HepG2 (cell line): Measurements from ENCODE around the gene TMBIM6. TPM values are rescaled to one million over a fixed set of nuclear protein-coding genes. Genes with fewer than 3 reads are reported as not detected.

ENCODE experiments used
- ATAC-seq: fragments of 200-7000 bp; cut with Tn5 transposase; 3 replicates; pipeline ENCODE4 v1.9.1; 2020; ENCODE audit warnings: mild to moderate bottlenecking, moderate library complexity
- BruUV-seq: library from RNA; stranded (reverse); fragments of 400-500 nt; replicated peaks from 2 replicates; lab custom pipeline; 2021; lab: Mats Ljungman, UMichigan
- CTCF ChIA-PET: fragments of 300-600 bp; formaldehyde crosslinking; extraction: SDS; loops from one replicate; lab custom pipeline; 2021; ENCODE audit warnings: low total read pairs, inconsistent platforms, low intra/inter-chr PET ratio; lab: Yijun Ruan, JAX
- POLR2A ChIA-PET: fragments of 350-600 bp; sonication (Branson Sonifier 250); formaldehyde crosslinking; loops from one replicate; lab custom pipeline; 2020; ENCODE audit warnings: antibody characterized with exemption, inconsistent platforms; lab: Yijun Ruan, JAX
- DNase-seq: peaks from one replicate; pipeline ENCODE4 v3.0.0-alpha.2; 2015; ENCODE audit warnings: low spot score
- FAIRE-seq: peaks from 3 replicates; lab custom pipeline; 2011; peaks lifted over from hg19 to GRCh38; lab: Jason Lieb, UNC
- H2AFZ ChIP-seq: one replicate; pipeline ENCODE4 v1.6.1; 2011; ENCODE audit warnings: low read length, inconsistent platforms
- H3K27ac ChIP-seq: fragments of 300-600 bp; 3 replicates; pipeline ENCODE4 v1.8.0; 2011; ENCODE audit warnings: mixed run types, mild to moderate bottlenecking, mixed read lengths, low read length, inconsistent platforms; ENCODE audit not compliant: insufficient read depth; ENCODE audit errors: extremely low read length
- H3K27me3 ChIP-seq, 2 experiments: fragments of 200-600 bp in 1 of 2; 2 replicates in 1 of 2; 3 replicates in 1 of 2; pipeline versions ENCODE4 v1.6.0 to v1.8.0; 2011; ENCODE audit warnings: low read length in 2 of 2, mild to moderate bottlenecking in 2 of 2, moderate library complexity in 2 of 2, inconsistent platforms in 1 of 2; ENCODE audit not compliant: insufficient read depth in 2 of 2, control insufficient read depth in 1 of 2
- H3K36me3 ChIP-seq, 2 experiments: fragments of 200-600 bp in 1 of 2; replicated peaks in 1 of 2; 2 replicates in 1 of 2; 3 replicates in 1 of 2; pipeline versions ENCODE4 v1.5.1 to v1.8.0; 2011; ENCODE audit warnings: low read length in 2 of 2, inconsistent platforms in 1 of 2; ENCODE audit not compliant: insufficient read depth in 2 of 2, control insufficient read depth in 1 of 2
- H3K4me1 ChIP-seq: 2 replicates; pipeline ENCODE4 v1.5.1; 2012; ENCODE audit warnings: low read length, inconsistent platforms; ENCODE audit not compliant: insufficient read depth
- H3K4me2 ChIP-seq: 2 replicates; pipeline ENCODE4 v1.6.0; 2011; ENCODE audit warnings: low read depth, low read length, inconsistent platforms
- H3K4me3 ChIP-seq, 3 experiments: fragments of 200-600 bp in 1 of 3; sonication (generic), shearing (Covaris generic) in 1 of 3; replicated peaks in 1 of 3; 2 replicates each; pipeline ENCODE4 v1.5.1; 2011 to 2016; ENCODE audit warnings: low read length in 3 of 3, inconsistent platforms in 2 of 3, low read depth in 2 of 3, mild to moderate bottlenecking in 2 of 3, control low read depth in 1 of 3, mixed read lengths in 1 of 3; ENCODE audit not compliant: insufficient read depth in 1 of 3
- H3K79me2 ChIP-seq: one replicate; pipeline ENCODE4 v1.6.1; 2011; ENCODE audit warnings: low read length, inconsistent platforms; ENCODE audit not compliant: insufficient read depth
- H3K9ac ChIP-seq: 2 replicates; pipeline ENCODE4 v1.6.0; 2011; ENCODE audit warnings: mild to moderate bottlenecking, low read depth, low read length, inconsistent platforms; ENCODE audit not compliant: insufficient read depth
- H3K9me3 ChIP-seq: 2 replicates; pipeline ENCODE4 v1.5.1; 2012; ENCODE audit warnings: mild to moderate bottlenecking, low read length
- H4K20me1 ChIP-seq: 2 replicates; pipeline ENCODE4 v1.6.0; 2011; ENCODE audit warnings: inconsistent platforms, mild to moderate bottlenecking, low read length, moderate library complexity; ENCODE audit not compliant: insufficient read depth
- ARID2 ChIP-seq: sonication (generic); formaldehyde crosslinking; IDR thresholded peaks from 2 replicates; pipeline ENCODE4 v1.8.1; 2022; ENCODE audit warnings: mild to moderate bottlenecking, missing genetic modification reagents, borderline replicate concordance
- CHD4 ChIP-seq: fragments of 200-600 bp; sonication (generic); IDR thresholded peaks from 2 replicates; pipeline ENCODE4 v1.7.0; 2017; ENCODE audit warnings: mild to moderate bottlenecking, low read length, borderline replicate concordance
- E2F5 ChIP-seq: sonication (generic); formaldehyde crosslinking; conservative IDR thresholded peaks from 2 replicates; pipeline ENCODE4 v1.4.0; 2020; ENCODE audit warnings: missing genetic modification reagents
- EP300 ChIP-seq, 3 experiments: sonication (generic) in 1 of 3; formaldehyde crosslinking in 1 of 3; IDR thresholded peaks; 2 replicates each; pipeline versions ENCODE4 v1.5.1 to v1.6.1; 2011 to 2020; ENCODE audit warnings: low read depth in 2 of 3, low read length in 2 of 3, borderline replicate concordance in 1 of 3, improper control_type of control experiment in 1 of 3, mild to moderate bottlenecking in 1 of 3, missing genetic modification reagents in 1 of 3, moderate library complexity in 1 of 3
- JUND ChIP-seq: sonication (generic); formaldehyde crosslinking; IDR thresholded peaks from 2 replicates; pipeline ENCODE4 v1.8.0; 2022; ENCODE audit warnings: mild to moderate bottlenecking, missing genetic modification reagents
- KDM5A ChIP-seq: fragments of 200-600 bp; sonication (generic); IDR thresholded peaks from 2 replicates; pipeline ENCODE4 v1.7.0; 2018; ENCODE audit warnings: antibody characterized with exemption, mild to moderate bottlenecking, low read length, borderline replicate concordance
- KLF6 ChIP-seq: IDR thresholded peaks from 2 replicates; pipeline ENCODE4 v1.8.0; 2016; ENCODE audit warnings: missing biosample characterization, missing genetic modification reagents
- MNT ChIP-seq: fragments of 450-650 bp; IDR thresholded peaks from 2 replicates; pipeline ENCODE4 v1.6.1; 2016
- PCBP2 ChIP-seq: fragments of 200-400 bp; formaldehyde crosslinking; optimal IDR thresholded peaks from 2 replicates; pipeline ENCODE3; 2018; ENCODE audit warnings: low read length, low read depth; ENCODE audit not compliant: poor library complexity, severe bottlenecking
- PITX1 ChIP-seq: sonication (generic); formaldehyde crosslinking; IDR thresholded peaks from 2 replicates; pipeline ENCODE4 v1.5.1; 2020; ENCODE audit warnings: mild to moderate bottlenecking, missing genetic modification reagents
- SALL1 ChIP-seq: sonication (generic); formaldehyde crosslinking; IDR thresholded peaks from 2 replicates; pipeline ENCODE4 v1.8.0; 2022; ENCODE audit warnings: mild to moderate bottlenecking, missing genetic modification reagents
- SATB2 ChIP-seq: sonication (generic); formaldehyde crosslinking; IDR thresholded peaks from 2 replicates; pipeline ENCODE4 v1.5.0; 2020; ENCODE audit warnings: missing genetic modification reagents
- TAF1 ChIP-seq: sonication (generic); formaldehyde crosslinking; IDR thresholded peaks from 2 replicates; pipeline ENCODE4 v1.4.0; 2020; ENCODE audit warnings: missing genetic modification reagents
- TCF7 ChIP-seq: sonication (generic); IDR thresholded peaks from 2 replicates; pipeline ENCODE4 v1.6.1; 2016; ENCODE audit warnings: antibody characterized with exemption, low read depth
- ZNF264 ChIP-seq: sonication (generic); formaldehyde crosslinking; IDR thresholded peaks from 2 replicates; pipeline ENCODE4 v1.4.0; 2020; ENCODE audit warnings: missing genetic modification reagents
- ZNF407 ChIP-seq: sonication (generic); formaldehyde crosslinking; IDR thresholded peaks from one replicate; pipeline ENCODE4 v1.5.1; 2020; ENCODE audit warnings: mild to moderate bottlenecking, missing genetic modification reagents; ENCODE audit errors: not compliant biosample characterization
- WGBS: methylation state at CpG from one replicate; pipeline ENCODE4 v1.1.6; 2017; ENCODE audit warnings: low lambda C conversion rate; 5-methylcytosine and 5-hydroxymethylcytosine counted together
- in situ Hi-C: cut with HindIII; loops from 2 replicates; pipeline ENCODE4 v1.10.0; 2017; ENCODE audit warnings: low pct_unique_long_range_greater_than_20kb; ENCODE audit not compliant: extremely low pct_ligation_motif_present
- intact Hi-C: fragments of 100-400 bp; cut with micrococcal nuclease; formaldehyde crosslinking; loops from one replicate; pipeline ENCODE4 v1.10.0; 2022; ENCODE audit not compliant: unreplicated experiment
- polyA plus RNA-seq, 8 experiments: library from polyadenylated mRNA; depleted of rRNA in 3 of 8; stranded (reverse) in 7 of 8; unstranded in 1 of 8; fragments of >200 nt; fragmentation: Illumina TruSeq in 4 of 8; extraction: Trizol in 4 of 8; gene quantifications; 2 replicates each; pipeline versions ENCODE4 v1.2.1 to v1.2.3, GENCODE V29; 2011 to 2016; ENCODE audit warnings: low read depth in 4 of 8, missing spikeins in 1 of 8, mixed read lengths in 1 of 8; ENCODE audit not compliant: insufficient read depth in 1 of 8
- total RNA-seq, 5 experiments: library from RNA; depleted of rRNA; stranded (reverse); fragments of >200 nt; fragmentation: Illumina TruSeq; extraction: Trizol; gene quantifications; 2 replicates each; pipeline ENCODE4 v1.2.3, GENCODE V29; 2016; ENCODE audit warnings: low read depth in 1 of 5

TMBIM6 gene
- total and polyA plus RNA-seq, 2 of the 13 experiments (the other 11 are each of a cell fraction or from before 2014, with no cell fraction given) = 412 to 468 TPM

- intact Hi-C loops = no loop called here
- Histone ChIP-seq H3K4me1 (no peaks in the 10 kb centered on the region), H4K20me1 (no peaks in the 10 kb centered on the region), H3K9me3 (no peaks in the 10 kb centered on the region), H3K4me3 (no peak overlapping the region), H3K27ac (no peak overlapping the region), H3K27me3 (no peaks in the 10 kb centered on the region), H2AFZ (no peak overlapping the region), H3K36me3 (no peaks in the 10 kb centered on the region), H3K79me2 (no peaks in the 10 kb centered on the region), H3K4me2 (no peak overlapping the region), H3K9ac (no peak overlapping the region)
- ChIA-PET POLR2A (no interaction called here), CTCF (no interaction called here)
- no peak for ATAC-seq
- in situ Hi-C loops = no loop called here
- DNase-seq = no peak
- no peak for FAIRE-seq
- WGBS = 93% methylated on average over 2 of the region's 2 CpGs
- no TSS peak for BruUV-seq
- TF ChIP-seq KLF6 (CRISPR knock-in tag) (no peak), ZNF264 (CRISPR knock-in tag) (no peak), E2F5 (CRISPR knock-in tag) (no peak), PCBP2 (no peak), EP300 (IDR thresholded peaks at IDR 0.05; ENCODE audit: low read depth in 2 of 2, low read length in 2 of 2) (no peak), EP300 (CRISPR knock-in tag; IDR thresholded peaks at IDR 0.05; ENCODE audit: borderline replicate concordance) (no peak), SATB2 (CRISPR knock-in tag) (no peak), PITX1 (CRISPR knock-in tag) (no peak), KDM5A (no peak), ARID2 (CRISPR knock-in tag) (no peak), ZNF407 (no peak), TAF1 (CRISPR knock-in tag) (no peak), SALL1 (CRISPR knock-in tag) (no peak), CHD4 (no peak), JUND (CRISPR knock-in tag) (no peak), TCF7 (no peak), MNT (no peak)
These were observed 46.3 kb downstream of the TMBIM6 start for GRCh38 chr12:49787672-49788071.
